Measurements from ENCODE around the gene MRPL28.

- TF ChIP-seq CTCF (IDR thresholded peaks at IDR 0.05), result no peak
- TF ChIP-seq EZH2 (IDR thresholded peaks at IDR 0.05), result no peak
- TF ChIP-seq EZH2phosphoT487 (IDR thresholded peaks at IDR 0.05), result no peak
These were observed 1.4 kb upstream of the MRPL28 start for GRCh38 chr16:371515-372301.

Measured in neural progenitor cell (in vitro differentiated cells).